Mesothelial cell of epicardium (in vitro differentiated cells): Measurements from ENCODE around the gene CCDC158. TPM values are rescaled to one million over a fixed set of nuclear protein-coding genes. Genes with fewer than 3 reads are reported as not detected.

Experiments
- DNase-seq, 2 experiments: peaks; one replicate each; pipeline ENCODE4 v3.0.0; 2021; ENCODE audit warnings: low spot score in 2 of 2; ENCODE audit not compliant: unreplicated experiment in 2 of 2
- H3K27ac Mint-ChIP-seq: 2 replicates; pipeline ENCODE4 v1.8.0; 2021; ENCODE audit warnings: mixed read lengths
- H3K27me3 Mint-ChIP-seq: 2 replicates; pipeline ENCODE4 v1.8.0; 2021; ENCODE audit warnings: low read depth, mixed read lengths
- H3K36me3 Mint-ChIP-seq: 2 replicates; pipeline ENCODE4 v1.8.0; 2021; ENCODE audit warnings: mixed read lengths
- H3K4me1 Mint-ChIP-seq: 2 replicates; pipeline ENCODE4 v1.8.0; 2021; ENCODE audit warnings: mixed read lengths
- H3K4me3 Mint-ChIP-seq: 2 replicates; pipeline ENCODE4 v1.8.0; 2021; ENCODE audit warnings: mild to moderate bottlenecking, moderate library complexity, mixed read lengths
- H3K9me3 Mint-ChIP-seq: 2 replicates; pipeline ENCODE4 v1.8.0; 2021; ENCODE audit warnings: mixed read lengths
- total RNA-seq: library from RNA; stranded (reverse); gene quantifications from 3 replicates; pipeline ENCODE4 v1.2.1, GENCODE V29; 2021
- TF ChIP-seq, protein P1 (sequence below): fragments of 200-600 bp; sonication (generic); IDR thresholded peaks from one replicate; pipeline ENCODE4 v1.5.0; 2021; ENCODE audit warnings: antibody characterized with exemption; ENCODE audit not compliant: unreplicated experiment

Gene CCDC158
- total RNA-seq, 1 donor from 2014 or later = not detected

DNA sequence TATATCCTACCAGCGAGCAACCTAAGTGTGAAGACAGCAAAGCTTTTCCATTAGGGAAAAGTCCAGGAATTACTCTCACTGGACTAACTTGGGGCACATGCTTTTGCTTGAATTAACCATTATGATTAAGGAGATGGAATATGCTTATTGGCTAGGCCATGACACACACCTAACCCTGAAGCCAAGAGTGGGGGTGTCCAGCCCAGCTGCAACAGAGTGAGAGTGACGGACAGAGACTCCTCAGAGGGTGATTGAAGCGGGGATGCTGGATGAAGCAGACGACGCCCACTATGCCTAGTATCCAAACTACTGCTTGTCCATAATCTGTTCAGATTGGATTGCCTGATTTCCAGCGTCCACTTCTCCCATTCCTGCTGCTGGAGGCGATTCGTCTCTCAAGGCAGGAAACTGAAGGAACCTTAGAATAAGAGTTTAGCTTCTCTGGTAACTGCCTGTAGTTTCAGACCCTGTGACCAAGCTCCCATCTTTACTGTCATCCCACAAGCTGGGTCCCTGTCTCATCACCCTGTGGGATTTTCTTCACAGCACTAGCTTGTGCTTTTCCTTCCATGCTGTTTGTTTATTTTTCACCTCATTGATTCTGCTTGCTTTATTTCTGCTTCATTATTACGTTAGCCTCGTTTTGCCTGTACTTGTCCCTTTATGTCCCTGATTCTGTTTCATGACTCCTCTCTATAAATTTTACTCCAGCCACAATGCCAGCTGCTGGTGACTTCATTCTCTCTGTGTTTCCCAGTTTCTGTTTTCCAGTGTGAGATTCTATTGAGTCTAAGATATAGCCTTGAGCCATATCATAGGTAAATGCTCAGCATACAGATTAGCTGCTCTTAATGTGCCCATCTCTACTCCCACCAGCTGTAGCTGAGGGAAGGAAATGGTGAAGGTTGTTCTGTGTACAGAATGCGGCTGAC is 150.4 kb downstream of the CCDC158 start:
- H3K27ac Mint-ChIP-seq = no peak overlapping the region
- H3K9me3 Mint-ChIP-seq = no peaks in the 10 kb centered on the region
- H3K27me3 Mint-ChIP-seq = peaks cover 2% of the 10 kb centered on the region
- H3K36me3 Mint-ChIP-seq = no peaks in the 10 kb centered on the region
- no peak for DNase-seq
- no peaks in the 10 kb centered on the region for H3K4me1 Mint-ChIP-seq
- TF ChIP-seq, protein P1, sequence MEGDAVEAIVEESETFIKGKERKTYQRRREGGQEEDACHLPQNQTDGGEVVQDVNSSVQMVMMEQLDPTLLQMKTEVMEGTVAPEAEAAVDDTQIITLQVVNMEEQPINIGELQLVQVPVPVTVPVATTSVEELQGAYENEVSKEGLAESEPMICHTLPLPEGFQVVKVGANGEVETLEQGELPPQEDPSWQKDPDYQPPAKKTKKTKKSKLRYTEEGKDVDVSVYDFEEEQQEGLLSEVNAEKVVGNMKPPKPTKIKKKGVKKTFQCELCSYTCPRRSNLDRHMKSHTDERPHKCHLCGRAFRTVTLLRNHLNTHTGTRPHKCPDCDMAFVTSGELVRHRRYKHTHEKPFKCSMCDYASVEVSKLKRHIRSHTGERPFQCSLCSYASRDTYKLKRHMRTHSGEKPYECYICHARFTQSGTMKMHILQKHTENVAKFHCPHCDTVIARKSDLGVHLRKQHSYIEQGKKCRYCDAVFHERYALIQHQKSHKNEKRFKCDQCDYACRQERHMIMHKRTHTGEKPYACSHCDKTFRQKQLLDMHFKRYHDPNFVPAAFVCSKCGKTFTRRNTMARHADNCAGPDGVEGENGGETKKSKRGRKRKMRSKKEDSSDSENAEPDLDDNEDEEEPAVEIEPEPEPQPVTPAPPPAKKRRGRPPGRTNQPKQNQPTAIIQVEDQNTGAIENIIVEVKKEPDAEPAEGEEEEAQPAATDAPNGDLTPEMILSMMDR = no peak
- H3K4me3 Mint-ChIP-seq = no peak overlapping the region

DNA sequence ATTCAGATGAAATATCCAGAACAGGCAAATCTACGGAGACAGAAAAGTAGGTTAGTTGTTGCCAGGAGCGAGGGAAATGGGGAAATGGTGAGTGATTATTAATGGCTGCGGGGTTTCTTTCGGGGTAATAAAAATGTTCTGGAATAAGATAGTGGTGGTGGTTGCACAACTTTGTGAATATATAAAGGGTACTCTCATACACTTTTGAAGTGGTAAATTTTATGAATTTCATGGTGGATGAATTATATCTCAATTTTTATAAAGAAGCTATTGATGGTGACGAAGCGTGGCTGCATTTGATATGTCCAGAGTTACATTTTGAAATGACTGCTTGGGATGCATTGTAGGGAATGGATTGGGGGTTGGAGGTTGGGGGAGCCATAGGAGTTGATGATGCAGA is 153.1 kb downstream of the CCDC158 start:
- no peaks in the 10 kb centered on the region for H3K9me3 Mint-ChIP-seq
- TF ChIP-seq, protein P1 = no peak
- H3K27me3 Mint-ChIP-seq = peaks cover 2% of the 10 kb centered on the region
- DNase-seq = no peak
- no peak overlapping the region for H3K27ac Mint-ChIP-seq
- H3K4me3 Mint-ChIP-seq = no peak overlapping the region
- H3K4me1 Mint-ChIP-seq = no peaks in the 10 kb centered on the region
- no peaks in the 10 kb centered on the region for H3K36me3 Mint-ChIP-seq

DNA sequence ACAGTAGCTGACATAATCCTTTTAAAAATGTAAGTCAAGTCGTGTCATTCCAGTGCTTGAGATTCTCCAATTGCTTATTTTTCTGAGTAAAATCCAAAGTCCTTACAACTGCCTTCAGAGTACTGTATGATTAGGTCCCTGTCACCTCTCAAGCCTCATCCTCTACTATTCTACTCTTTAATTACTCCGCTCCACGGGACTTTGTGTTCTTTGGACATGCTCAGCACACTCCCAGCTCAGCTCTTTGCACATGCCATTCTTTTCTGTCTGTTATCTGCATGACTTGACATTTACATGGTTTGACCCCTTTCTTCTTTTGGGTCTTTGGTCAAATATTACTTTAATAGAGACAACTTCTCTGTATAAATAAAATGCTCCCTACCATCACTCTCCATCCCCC is 154.3 kb downstream of the CCDC158 start:
- Mint-ChIP-seq H3K9me3 (no peaks in the 10 kb centered on the region), H3K36me3 (no peaks in the 10 kb centered on the region), H3K27ac (no peak overlapping the region), H3K4me1 (no peaks in the 10 kb centered on the region), H3K4me3 (no peak overlapping the region), H3K27me3 (peaks cover 3% of the 10 kb centered on the region)
- TF ChIP-seq, protein P1 = no peak
- no peak for DNase-seq

DNA sequence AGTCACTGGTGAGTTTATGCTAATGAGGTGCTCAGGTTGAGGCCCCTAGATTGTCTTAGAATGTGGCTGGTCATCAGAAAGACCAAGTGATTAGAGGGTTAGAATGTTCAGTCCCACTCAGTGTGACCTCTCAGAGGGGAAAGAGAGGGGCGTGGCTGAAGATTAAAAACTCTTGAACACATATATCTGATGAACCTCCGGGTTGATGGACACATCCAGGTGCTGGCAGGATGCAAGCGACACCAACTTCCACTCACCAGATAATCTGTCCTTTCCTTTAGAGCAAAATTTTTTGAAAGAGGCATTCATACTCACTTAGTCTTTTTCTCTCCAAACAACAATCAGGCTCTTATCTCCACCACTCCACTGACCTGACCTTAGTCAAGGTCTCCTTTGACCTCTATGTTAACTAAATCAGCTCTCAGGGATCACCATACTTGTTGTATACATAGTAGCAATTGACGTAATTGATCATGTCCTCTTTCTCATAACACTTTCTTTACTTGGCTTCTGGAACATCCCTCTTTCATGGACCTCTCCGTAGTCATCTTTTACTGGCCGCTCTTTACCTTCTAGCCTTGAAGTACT is 155.2 kb downstream of the CCDC158 start:
- Mint-ChIP-seq H3K4me1 (no peaks in the 10 kb centered on the region), H3K36me3 (no peaks in the 10 kb centered on the region), H3K4me3 (no peak overlapping the region), H3K27me3 (peaks cover 5% of the 10 kb centered on the region), H3K9me3 (no peaks in the 10 kb centered on the region), H3K27ac (no peak overlapping the region)
- TF ChIP-seq, protein P1 = no peak
- no peak for DNase-seq

Other genes starting within 250 kb of the CCDC158 start
- gene SCARB2, start 207.3 kb downstream of the CCDC158 start, total RNA-seq = 97.0 to 106 TPM (median 97.6 TPM) in 3 replicates
- gene FAM47E, start 169.4 kb downstream of the CCDC158 start, total RNA-seq = 1.2 to 2.6 TPM (median 2.3 TPM) in 3 replicates
- gene STBD1, start 114.4 kb downstream of the CCDC158 start, total RNA-seq = 1.7 to 2.2 TPM (median 2.0 TPM) in 3 replicates
- 57.1 to 62.7 TPM (median 58.4 TPM) in 3 replicates for gene SHROOM3, start 14.1 kb upstream of the CCDC158 start, total RNA-seq